GM21447 (cell line): Measurements from ENCODE around the gene BABAM1.

Experiments
- ATAC-seq: cut with Tn5 transposase; IDR thresholded peaks from one replicate; pipeline ENCODE4 v1.9.1; 2021; ENCODE audit not compliant: unreplicated experiment

BABAM1 gene

DNA sequence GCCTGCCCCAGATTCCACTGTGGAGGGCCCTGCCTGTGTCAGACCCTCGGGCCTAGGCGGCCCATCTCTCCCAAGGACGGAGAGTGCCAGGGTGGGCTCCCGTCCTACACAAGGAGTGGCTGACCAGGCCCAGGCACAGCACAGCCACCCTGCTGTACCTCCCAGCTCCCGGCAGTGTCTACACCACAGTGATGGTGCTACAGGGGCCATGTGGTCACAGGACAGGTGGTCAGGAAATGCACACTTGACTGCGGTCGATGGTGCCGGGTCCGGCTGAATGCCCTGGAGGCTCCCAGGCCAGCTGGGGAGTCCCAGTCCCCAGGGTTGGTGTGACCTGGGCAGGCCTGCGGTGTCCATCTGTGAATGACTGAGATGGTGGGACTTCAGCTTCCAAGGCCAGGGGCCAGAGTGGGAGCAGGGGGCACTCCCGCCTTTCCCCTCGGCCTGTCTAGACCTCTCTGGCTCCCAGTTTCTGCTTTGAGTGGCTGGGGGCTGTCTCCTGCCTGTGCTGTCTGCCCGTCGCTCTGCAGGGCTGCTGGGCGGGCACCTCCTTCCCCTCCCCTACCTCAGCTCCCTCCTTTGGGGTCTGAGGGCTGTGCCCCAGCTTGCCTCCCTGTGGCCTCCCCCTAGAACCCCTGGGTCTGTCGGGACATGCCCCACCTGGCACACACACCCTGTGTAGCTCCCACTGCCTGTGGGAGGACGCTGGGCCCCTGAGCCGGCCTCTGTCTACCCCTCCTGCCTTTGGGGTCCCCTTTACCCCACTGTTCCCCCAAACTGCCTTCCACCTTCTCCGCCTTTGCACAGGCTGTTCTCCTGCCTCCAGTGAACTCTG, 54.6 kb downstream of the BABAM1 start:
- no peak for ATAC-seq

DNA sequence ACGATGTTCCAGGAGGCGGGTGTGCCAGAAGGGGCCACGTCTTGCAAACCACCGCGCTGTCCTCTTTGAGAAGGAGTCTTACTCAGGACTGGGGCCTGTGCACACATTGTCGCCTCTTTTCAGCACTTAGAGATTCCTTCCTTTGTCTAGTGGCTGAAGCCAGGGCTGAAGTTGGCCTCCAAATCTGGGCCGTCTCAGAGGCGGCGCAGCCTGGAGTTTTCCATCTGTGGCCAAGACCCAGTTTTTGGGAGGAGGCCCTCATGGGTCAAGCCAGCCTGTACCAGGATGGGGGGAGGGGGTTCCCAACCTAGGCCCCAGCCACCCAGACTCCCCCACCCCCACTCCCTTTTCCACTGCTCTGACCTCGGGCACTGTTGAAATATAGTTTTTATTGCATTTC, 55.6 kb downstream of the BABAM1 start:
- no peak for ATAC-seq

DNA sequence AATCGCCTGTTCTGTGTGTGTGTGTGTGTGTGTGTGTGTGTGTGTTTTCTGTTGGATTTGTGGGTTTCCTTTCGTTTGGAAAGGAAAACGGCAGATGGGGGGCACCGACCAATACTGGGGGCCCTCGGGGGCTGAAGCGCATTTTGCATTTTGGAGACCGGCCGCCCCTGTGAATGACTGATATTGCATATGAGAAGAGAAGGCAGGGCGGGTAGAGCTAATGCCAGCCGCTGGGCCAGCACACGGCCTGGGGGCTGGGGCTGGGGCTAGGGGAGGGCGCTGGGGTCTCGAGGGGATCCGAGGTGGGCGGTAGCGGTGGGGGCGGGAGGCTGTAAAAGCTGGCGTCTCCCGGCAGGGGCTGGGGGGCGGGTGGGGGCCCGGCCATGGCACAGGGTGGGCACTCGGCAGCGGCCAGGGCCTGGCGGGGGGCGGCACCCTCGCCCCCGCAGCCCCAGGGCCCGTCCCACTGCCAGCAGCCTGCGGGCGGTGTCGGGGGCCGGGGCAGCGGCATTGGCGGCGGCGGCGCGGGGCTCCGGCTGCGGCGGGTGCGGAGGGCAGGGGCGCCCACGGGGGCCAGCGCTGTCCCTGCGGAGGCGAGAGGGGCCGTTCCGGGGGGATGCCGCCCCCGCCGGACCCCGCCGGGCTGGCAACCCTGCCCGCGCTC, 56.2 kb downstream of the BABAM1 start:
- ATAC-seq, result no peak

DNA sequence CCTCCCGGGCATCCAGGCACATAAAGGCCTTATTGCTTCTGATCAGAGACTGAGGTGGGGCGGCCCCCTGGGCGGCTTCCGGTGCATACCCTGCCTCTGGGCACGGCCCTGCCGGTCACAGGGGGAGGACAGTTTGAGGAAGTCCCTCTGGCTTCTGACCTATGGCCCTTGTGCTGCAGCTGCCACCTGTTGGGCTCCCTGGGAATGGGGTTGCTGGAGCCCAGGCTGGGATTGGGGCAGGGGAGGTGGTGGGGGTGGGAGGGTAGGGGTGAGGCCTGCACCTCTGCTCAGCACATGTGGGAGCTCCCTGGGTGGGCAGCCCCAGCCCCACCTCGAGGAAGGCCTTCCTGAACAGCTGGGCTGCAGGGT, 56.7 kb downstream of the BABAM1 start:
- no peak for ATAC-seq

DNA sequence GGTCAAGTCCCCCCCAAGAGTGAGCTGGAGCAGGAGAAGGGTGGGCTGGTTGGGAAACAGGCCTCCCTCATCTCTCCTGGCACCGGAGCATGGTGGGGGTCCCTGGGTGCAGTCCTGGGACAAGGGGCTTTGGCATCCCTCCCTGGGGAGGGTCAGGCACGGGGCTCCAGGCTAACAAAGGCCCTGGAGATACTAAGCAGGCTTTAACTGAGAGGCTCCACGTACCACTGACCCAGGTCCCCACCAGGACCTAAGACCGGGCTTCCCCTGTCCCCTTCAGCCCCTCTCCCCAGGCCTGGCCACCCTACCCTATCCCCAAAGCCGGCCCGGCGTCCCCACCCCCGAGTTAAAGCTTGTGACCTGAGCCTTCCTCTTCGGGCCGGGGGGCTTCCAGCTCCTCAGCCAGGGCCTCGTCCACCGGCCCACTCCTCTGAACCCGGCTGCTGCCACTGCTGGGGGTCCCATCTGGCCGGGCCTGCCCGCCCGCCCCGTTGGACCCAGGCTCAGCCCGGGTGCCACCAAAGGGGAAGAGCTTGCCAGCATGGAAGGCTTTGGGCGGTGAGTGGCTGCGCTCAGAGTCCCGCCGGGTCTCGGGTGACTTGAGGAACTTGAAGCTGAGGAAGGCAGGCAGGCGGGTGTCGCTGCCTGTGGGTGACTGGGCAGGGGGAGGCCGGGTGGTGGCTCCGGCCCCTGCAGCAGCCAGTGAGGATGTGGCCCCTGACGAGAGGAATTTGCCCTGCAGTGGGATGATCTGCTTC, 57.3 kb downstream of the BABAM1 start:
- no peak for ATAC-seq

DNA sequence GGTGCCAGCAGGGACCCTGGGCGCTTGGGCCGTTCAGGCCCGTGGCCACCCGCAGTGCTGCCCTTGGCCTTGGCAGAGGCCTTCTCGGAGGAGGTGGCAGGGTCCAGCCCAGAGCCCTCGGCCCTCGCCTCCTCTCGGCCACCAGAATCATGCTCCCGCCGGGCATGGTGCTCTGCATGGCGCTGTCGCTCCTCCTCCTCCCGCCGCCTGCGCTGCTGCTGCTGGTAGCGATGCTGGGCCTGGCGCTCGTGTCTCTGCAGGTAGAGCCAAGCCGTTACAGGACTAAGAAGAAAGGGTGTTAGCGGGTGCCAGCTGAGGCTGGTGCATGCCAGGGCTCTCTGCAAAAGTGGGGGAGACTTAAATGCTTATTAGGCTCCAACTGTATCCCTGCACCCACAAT, 57.9 kb downstream of the BABAM1 start:
- no peak for ATAC-seq

DNA sequence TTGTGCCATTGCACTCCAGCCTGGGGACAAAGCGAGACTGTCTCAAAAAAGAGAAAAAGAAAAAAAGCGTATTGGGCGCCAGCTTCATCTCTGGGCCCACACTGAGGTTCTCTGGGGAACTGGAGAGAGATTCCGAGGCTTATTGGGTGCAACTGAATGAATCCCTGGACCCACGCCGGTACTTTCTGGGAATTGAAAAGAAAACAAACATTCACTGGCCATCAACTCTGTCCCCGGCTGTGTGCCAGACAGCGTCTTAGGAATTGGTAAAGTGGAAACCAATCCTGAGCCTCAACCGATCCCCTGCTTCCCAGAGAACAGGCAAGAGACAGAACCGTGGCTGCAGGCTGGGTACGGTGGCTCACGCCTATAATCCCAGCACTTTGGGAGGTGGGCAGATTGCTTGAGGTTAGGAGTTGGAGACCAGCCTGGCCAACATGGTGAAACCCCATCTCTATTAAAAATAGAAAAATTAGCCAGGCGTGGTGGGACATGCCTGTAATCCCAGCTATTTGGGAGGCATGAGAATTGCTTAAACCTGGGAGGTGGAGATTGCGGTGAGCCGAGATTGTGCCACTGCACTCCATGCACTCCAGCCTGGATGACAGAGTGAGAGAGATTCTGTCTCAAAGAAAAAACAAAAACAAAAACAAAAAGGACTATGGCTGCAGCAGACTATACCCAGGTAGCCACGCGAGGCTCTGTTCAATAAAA, 58.8 kb downstream of the BABAM1 start:
- ATAC-seq, result no peak

DNA sequence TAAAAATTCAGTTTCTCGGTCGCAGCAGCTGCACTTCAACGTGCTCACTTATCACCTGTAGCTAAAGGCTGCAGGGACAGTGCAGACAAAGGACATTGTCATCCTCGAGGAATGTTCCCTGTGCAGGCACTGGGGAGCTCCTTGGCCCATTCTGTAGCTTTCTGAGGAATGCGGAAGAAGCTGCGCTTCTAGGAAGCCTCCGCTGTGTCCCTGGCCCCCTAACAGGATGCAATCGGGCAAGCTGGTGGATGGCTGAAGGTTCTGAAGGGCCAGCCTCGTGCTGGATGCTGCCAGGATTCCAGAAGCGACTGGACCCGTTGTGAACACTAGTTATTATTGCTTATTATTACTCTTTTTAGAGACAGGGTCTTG, 59.3 kb downstream of the BABAM1 start:
- no peak for ATAC-seq

DNA sequence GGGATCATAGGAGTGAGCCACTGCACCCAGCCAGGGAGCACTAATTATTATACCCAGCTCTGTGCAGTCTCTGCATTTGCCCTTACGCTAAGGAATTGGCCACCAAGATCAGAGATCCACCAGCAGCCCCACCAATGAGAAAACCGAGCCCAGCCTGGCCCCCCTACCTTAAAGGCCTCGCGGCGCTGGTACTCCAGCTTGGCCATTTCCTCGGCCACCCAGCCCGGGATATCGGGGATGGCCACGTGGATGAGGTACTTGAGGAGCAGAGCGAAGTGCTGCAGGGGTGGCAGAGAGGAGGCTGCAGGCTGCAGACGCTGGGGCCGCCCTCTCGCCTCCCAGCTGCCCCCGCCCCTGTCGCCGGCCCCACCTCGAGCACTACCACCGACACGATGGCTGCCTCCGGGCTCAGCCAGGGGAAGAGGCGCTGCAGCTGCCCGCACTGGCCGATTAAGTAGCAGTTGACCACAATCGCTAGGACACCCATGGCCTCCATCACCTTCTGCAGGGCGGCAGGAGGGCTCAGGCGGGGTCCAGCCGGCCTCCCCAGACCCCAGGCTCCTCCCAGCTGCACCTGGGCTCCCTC, 59.9 kb downstream of the BABAM1 start:
- ATAC-seq, result no peak

DNA sequence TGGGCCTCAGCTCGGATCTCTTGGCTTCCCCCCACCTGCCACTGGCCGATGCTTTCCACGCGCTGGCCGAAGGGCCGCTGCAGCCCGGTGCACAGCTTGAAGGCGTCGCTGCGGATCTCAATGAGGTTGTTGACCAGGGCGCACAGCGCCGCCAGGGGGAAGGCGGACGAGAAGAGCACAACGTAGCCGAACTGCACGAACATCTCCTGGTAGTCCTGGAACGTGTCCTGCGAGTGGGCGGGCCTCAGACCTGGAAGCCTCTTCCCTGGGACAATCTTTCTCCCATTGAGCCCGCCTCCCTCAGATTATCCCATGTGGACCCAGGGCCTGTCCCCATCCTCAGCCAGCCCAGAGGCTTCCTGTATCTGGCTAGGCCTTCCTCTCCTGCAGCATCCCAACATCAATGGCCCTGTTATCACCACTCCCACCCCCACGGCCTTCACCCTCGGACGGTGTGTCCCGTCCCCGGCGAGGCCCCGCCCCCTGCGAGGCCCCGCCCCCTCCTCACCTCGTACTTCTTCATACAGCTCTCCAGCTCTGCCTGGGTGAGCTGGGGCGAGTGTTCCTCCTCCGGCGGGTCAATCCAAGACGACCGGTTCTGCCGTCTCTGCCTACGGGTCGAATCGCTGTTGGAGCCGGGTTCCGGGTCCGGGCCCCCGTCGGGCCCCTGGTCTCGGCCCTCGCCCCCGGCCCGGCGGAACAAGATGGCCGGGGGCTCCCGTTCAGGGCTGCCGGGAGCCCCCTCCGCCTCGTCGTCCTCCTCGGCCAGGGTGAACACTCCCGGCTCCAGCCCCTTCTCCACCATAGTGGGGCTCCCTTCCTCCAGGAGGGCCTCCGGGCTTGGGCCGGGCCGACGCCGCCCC, 60.6 kb downstream of the BABAM1 start:
- ATAC-seq, result no peak
